Measurements from ENCODE around the gene MYT1. TPM values are rescaled to one million over a fixed set of nuclear protein-coding genes. Genes with fewer than 3 reads are reported as not detected.

Gene MYT1
- total RNA-seq, 3 donors from 2014 or later (not counting 1 experiment from before 2014, with no cell fraction given): not detected

DNA sequence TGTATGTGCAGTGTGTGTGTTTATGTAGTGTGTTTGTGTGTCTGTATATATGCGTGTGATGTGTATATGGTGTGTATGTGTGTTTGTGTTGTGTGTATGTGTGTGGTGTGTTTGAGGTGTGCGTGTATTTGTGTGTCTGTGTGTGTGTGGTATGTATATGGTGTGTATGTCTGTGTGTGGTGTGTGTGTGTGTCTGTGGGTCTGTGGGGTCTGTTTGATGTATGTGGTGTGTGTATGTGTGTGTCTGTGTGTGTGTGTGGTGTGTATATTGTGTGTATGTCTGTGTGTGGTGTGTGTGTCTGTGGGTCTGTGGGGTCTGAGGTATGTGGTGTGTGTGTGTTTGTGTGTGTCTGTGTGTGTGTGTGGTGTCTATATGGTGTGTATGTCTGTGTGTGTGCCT lies 10.8 kb upstream of the MYT1 start:
- ATAC-seq (no peak), DNase-seq (no peak)
- Mint-ChIP-seq H3K9me3 (no peaks in the 10 kb centered on the region), H3K27me3 (ENCODE audit: low read depth in 2 of 2) (peaks cover 0 to 5% of the 10 kb centered on the region in 2 donors), H3K36me3 (no peaks in the 10 kb centered on the region), H3K27ac (no peak overlapping the region), H3K4me1 (no peaks in the 10 kb centered on the region), H3K4me3 (no peak overlapping the region)
- WGBS (ENCODE audit: insufficient coverage): 67% methylated on average over 2 of the region's 2 CpGs
- Histone ChIP-seq H3K27ac (ENCODE audit: low read length) (no peak overlapping the region), H3K4me3 (ENCODE audit: low read length) (no peak overlapping the region), H3K4me1 (ENCODE audit: control insufficient read depth, insufficient read depth, low read length) (no peaks in the 10 kb centered on the region), H3K36me3 (ENCODE audit: control insufficient read depth, insufficient read depth, low read length) (no peaks in the 10 kb centered on the region), H3K27me3 (ENCODE audit: control insufficient read depth, insufficient read depth, low read length) (no peaks in the 10 kb centered on the region), H3K9me3 (ENCODE audit: control insufficient read depth, insufficient read depth, low read length) (no peaks in the 10 kb centered on the region)
- intact Hi-C loops (cut with micrococcal nuclease): no loop called here
- no peak for TF ChIP-seq CTCF (IDR thresholded peaks at IDR 0.05)

GRCh38 chr20:64153861-64154589 lies 10.2 kb upstream of the MYT1 start:
- H3K27me3 ChIP-seq (ENCODE audit: control insufficient read depth, insufficient read depth, low read length): no peaks in the 10 kb centered on the region
- no peak overlapping the region for H3K27ac ChIP-seq (ENCODE audit: low read length)
- DNase-seq (no peak), ATAC-seq (no peak)
- H3K27ac Mint-ChIP-seq: no peak overlapping the region
- 93% methylated on average over 20 of the region's 20 CpGs for WGBS (ENCODE audit: insufficient coverage)
- H3K4me1 ChIP-seq (ENCODE audit: control insufficient read depth, insufficient read depth, low read length): no peaks in the 10 kb centered on the region
- TF ChIP-seq CTCF (IDR thresholded peaks at IDR 0.05): no peak
- no peaks in the 10 kb centered on the region for H3K9me3 ChIP-seq (ENCODE audit: control insufficient read depth, insufficient read depth, low read length)
- peaks cover 0 to 7% of the 10 kb centered on the region in 2 donors for H3K27me3 Mint-ChIP-seq (ENCODE audit: low read depth in 2 of 2)
- H3K4me3 ChIP-seq (ENCODE audit: low read length): no peak overlapping the region
- H3K9me3 Mint-ChIP-seq: no peaks in the 10 kb centered on the region
- no peaks in the 10 kb centered on the region for H3K36me3 ChIP-seq (ENCODE audit: control insufficient read depth, insufficient read depth, low read length)
- intact Hi-C loops (cut with micrococcal nuclease): no loop called here
- no peaks in the 10 kb centered on the region for H3K4me1 Mint-ChIP-seq
- H3K36me3 Mint-ChIP-seq: no peaks in the 10 kb centered on the region
- H3K4me3 Mint-ChIP-seq: no peak overlapping the region

DNA sequence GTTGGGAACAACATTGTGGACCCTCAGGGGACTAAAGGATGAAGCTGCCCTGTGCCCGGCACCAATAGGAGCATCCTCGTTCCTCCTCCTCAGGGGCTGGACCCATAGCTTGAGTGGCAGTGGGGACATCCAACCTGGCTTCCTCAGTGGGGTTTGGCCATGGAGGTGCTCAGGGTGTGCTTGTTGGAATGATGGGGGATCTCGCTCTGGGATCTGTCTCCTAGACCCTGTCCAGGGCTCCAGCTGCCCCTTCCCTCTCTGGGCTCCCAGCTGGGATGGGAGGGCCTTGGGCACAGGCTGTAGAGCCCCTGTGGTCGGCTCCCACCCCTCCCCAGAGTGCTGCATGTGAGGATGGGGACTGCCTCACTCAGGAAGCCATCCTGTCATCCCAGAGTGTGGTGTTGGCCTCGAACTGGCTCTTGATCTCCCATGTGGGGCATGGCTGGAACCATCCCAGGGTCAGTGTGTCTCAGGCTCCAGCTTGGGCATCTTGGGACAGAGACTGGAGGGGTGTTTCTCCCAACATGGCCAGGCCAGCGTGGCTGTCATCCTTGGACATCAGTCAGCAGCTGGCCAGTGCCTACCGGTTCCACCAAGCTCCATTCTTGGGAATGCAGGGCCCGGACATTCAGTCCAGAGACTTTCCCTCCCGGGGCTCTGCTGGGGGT lies 9.5 kb upstream of the MYT1 start:
- H3K9me3 Mint-ChIP-seq: no peaks in the 10 kb centered on the region
- 79% methylated on average over 9 of the region's 9 CpGs for WGBS (ENCODE audit: insufficient coverage)
- no peak for ATAC-seq
- H3K4me3 ChIP-seq (ENCODE audit: low read length): no peak overlapping the region
- H3K9me3 ChIP-seq (ENCODE audit: control insufficient read depth, insufficient read depth, low read length): no peaks in the 10 kb centered on the region
- H3K36me3 ChIP-seq (ENCODE audit: control insufficient read depth, insufficient read depth, low read length): no peaks in the 10 kb centered on the region
- TF ChIP-seq CTCF (IDR thresholded peaks at IDR 0.05): no peak
- no peak overlapping the region for H3K27ac Mint-ChIP-seq
- no peak for DNase-seq
- no peaks in the 10 kb centered on the region for H3K4me1 ChIP-seq (ENCODE audit: control insufficient read depth, insufficient read depth, low read length)
- H3K36me3 Mint-ChIP-seq: no peaks in the 10 kb centered on the region
- no peak overlapping the region for H3K27ac ChIP-seq (ENCODE audit: low read length)
- peaks cover 0 to 9% of the 10 kb centered on the region in 2 donors for H3K27me3 Mint-ChIP-seq (ENCODE audit: low read depth in 2 of 2)
- intact Hi-C loops (cut with micrococcal nuclease): no loop called here
- peaks cover under 1% of the 10 kb centered on the region for H3K27me3 ChIP-seq (ENCODE audit: control insufficient read depth, insufficient read depth, low read length)
- H3K4me1 Mint-ChIP-seq: no peaks in the 10 kb centered on the region
- no peak overlapping the region for H3K4me3 Mint-ChIP-seq
